Activated CD4-positive, alpha-beta T cell treated with anti-CD3 and anti-CD28 coated beads, Interleukin-2, amount 50 U/mL, for 16 hours (primary cell): ENCODE results near the gene MMP24.
A peak's percentile ranks its signal among the peaks of the same experiment; 100 is the strongest.
"Not testable (repeated sequence)": the region's sequence is repeated elsewhere in the genome, so short reads cannot be mapped to it uniquely, and the experiment has no call there.

Source experiments
- DNase-seq: peaks from one replicate; pipeline ENCODE4 v3.0.0-alpha.2; 2020

Gene MMP24

GRCh38 chr20:35295674-35296073 lies 69.2 kb downstream of the MMP24 start:
- DNase-seq: no peak

- no peak for DNase-seq
These were observed 69.6 kb downstream of the MMP24 start for GRCh38 chr20:35296101-35296554.

DNA sequence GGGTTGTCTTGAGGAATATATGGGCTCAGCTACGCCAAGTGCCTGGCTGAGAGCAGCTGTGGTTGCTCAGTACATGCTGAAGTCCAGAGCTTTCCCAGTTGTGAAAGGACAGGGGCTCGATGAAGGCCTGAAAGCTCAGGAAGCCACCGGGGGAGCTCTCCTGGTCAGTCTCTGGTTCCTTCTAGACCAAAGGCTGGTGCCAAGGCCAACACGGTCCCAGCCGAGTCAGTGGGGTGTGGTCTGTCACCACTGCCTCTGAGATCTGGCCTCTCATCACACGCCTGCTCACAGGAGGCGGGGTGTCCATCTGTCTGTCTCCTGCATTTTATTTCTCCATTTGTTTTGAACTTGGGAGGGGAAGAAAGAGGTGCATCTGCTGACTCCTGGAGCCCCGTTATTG lies 70.7 kb downstream of the MMP24 start:
- no peak for DNase-seq

DNA sequence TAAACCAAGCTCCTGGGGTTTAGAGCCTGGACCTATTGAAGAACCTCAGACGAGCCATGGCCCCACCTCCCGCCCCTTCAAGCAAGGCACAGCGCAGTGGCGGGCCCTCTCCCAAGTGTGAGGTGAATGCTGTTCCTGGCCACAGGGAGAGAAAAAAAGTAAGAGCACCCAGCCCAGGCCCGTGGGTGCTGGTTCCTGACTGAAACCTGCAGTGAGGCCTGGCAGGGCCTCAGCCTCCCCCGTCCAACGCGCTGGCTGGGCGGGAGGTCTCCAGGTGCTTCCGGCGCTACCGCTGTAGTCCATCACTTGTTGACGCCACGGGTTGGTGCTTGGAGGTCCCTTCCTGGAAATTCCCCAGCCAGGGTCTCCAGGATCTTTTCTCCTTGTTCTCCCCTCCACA lies 71.2 kb downstream of the MMP24 start:
- no peak for DNase-seq

DNA sequence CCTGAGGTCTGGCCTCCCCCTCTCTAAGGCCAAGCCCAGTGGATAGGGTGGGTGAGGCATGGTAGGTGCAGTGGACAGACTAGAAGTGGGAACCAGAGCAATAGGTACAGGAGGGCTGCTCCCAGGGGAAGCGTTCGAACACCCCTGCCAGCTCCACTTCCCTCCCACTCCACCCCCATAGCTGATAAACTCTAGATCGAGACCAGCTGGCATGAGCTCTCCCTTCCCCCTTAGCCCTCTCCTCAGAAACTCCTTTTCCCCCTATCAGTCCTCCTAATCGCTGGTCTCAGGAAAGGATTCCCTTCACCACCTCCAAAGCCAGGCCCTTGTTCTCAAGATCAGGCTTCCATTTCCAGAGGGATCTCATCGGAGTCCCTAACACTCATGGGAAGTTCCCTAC lies 71.8 kb downstream of the MMP24 start:
- DNase-seq: no peak

DNA sequence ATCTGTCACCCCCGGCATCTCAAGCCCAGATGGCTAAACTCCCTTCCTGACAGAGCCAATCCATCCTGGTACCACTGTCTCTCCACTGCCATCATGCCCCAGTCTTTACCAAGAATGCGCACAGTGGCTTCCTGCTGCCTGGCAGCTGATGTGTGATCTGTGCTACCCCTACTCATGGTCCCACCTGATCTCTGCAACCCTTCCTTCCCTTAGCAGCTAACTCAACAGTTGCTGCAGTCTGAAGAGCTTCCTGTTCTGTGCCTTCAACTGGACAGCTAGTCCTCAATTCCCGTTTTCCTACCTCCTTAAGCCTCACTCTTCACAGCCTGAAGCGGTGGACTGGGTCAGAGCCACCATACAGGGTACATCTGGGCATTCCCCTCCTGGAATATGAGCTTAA lies 73.3 kb downstream of the MMP24 start:
- DNase-seq: no peak

GRCh38 chr20:35300469-35301262 lies 74.2 kb downstream of the MMP24 start:
- DNase-seq: no peak

DNA sequence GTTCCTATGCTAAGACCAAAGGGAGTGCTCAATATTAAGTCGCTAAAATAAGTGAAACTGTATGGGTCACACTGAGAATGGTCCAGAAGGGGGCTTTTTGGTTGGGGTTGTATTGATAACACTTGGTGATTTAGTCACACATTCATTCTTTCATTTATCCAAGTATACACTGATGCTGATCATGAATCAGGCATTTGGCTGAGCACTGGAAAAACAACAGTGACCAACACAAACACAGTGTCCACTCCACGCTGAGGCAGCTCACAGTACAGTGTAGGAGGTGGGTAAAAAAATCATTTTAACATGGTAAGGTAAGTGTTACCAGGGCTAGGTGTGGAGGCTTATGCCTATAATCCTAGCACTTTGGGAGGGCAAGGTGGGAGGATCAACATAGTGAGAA lies 74.9 kb downstream of the MMP24 start:
- no peak for DNase-seq

DNA sequence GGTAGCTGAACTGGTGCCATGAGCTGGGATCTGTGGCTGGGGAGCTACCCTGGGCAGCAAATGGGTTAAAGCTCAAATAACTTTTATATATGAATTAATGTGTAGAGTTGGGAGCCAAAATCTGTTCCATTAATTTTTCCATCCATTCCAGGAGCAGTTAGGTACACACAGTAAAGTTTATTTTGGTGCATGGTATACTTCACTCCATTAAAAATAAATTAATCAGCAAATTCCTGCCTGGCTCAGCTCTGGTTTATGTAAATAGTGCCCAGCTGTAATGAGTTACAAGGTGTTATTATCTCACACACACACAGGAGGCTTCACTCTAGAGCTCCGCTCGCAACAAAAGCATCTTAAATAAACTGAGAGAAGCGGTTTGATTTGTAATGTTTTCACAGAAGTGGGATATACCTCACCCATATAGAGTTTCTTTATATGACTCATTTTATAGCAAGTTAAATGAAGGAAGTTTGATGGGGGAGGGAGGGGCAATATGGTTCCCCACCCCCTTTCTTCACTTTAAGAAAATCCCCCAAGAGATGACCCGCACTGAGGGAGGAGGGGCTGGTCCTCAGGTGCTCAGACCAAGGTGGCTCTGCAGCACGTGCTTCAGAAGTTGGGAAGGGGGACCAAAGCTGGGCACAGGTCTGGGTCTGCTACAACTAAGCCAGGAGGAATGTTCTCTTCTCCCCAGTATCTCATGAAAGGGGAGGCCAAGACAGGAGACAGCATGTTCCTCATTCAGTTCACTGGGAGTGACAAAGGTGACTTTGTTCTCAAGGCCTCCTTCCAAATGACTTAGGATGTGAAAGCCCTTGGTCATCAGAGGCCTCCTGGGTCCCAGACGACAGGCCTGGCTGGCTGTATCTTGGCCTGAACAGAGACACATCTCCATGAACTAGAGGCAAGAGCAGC lies 76.2 kb downstream of the MMP24 start:
- peak; percentile 65 for DNase-seq

- DNase-seq: no peak
These were observed 76.9 kb downstream of the MMP24 start for GRCh38 chr20:35303382-35303734.

- DNase-seq: peak; percentile 94
These were observed 77.4 kb downstream of the MMP24 start for GRCh38 chr20:35303735-35304491.

GRCh38 chr20:35304956-35305355 lies 78.5 kb downstream of the MMP24 start:
- no peak for DNase-seq

DNA sequence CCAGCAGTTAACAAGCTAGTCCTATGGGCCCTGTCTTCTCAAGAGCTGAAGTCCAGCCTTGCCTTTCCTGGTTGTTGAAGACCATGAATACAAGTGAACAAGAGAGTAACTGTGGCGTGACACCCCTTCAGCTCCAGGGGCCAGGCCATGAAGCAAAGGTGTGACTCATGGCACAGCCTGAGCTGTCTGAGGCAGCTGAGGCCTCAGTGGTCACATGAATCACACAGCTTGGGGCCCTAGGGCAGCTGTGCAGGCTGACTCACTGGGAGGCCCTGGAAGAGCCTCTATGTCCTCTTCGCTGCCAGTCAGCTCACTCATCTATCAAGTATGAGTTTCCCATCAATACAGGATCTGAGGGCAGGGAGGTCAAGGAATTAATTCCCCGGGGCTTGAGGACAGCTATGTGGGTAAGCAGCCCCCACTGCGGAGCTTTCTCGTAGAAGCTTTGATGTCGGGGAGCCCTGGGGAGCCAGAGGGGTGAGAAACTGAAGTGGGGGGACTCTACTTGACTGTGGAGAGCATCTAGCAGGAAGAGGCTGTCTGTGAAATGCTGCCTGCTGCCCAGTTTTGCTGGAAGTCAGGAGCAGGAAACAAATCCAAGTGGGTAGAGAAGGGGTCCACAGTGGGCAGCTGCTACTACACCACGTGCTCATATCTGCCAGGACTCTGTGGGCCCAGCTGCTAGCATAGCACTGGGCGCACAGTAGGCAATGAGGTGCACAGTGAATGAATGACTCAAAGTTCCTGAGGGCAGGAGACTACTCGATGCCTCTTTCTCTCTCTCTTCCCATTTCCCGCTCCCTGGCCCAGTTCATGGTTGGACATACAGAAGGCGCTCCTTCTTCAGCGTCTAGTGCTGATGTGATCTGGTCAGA lies 79.4 kb downstream of the MMP24 start:
- DNase-seq: peak; percentile 95

DNA sequence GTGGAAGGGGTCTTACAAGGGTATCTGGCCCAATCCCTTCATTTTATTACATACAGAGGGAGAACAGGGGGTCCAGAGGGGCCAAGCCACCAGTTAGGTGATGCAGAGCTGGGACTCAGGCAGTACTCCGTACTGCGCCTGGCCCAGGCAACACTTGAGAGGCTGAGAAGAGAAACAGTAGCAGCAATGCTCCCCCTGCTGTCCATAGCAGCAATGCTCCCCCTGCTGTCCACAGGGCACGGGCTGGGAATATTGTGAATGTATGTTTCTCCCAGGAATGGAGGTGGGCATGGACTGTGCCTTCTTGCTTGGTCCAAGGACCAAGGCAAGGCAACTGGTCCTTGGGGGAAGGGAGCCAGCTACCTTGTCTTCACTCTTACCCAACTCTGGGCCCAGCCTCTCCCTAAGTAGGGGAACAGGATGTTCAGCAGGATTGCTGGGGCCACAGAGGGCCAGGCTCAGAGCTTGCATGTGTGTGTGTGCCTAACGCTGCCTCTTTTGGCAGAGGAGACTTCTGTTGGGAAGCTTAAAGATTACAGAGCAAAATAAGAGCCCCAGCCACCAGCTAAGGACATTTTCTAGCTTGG lies 80.5 kb downstream of the MMP24 start:
- DNase-seq: peak; percentile 58

- no peak for DNase-seq
These were observed 81.5 kb downstream of the MMP24 start for GRCh38 chr20:35307666-35308653.

DNA sequence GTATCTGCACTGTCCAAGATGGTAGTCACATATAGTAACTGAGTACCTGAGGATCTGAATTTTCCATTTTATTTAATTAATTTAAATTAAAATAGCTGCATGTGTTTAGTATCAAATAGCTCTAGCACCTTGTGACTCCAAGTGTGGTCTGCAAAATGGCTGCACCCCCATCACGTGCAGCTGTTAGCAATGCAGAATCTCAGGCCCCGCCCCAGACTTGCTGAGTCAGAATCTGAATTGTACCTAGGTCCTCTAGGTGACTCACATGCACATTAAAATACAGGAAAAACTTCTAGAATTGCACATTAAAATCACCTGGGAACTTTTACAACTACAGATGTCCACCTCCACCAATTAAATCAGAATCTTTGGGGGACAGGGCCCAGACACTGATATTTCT lies 84.9 kb downstream of the MMP24 start:
- peak; percentile 92 for DNase-seq

DNA sequence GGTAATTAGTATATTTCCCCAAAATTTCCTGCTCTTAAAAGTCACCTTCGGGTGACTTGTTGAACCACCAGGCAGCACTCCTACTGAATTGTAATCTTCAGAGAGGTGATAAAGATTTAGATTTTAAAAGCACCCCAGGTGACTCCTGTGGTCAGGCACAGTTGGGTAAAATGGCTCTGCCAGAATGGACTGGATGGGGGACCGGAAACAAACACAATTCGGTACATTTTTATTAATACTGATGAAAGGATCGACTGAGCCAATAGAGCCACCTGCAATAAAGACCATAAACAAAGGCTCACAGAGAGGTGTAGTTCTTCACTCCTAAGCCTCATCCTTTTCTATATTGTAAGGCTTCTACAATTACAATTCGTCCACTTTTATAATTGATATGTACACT lies 85.3 kb downstream of the MMP24 start:
- no peak for DNase-seq

DNA sequence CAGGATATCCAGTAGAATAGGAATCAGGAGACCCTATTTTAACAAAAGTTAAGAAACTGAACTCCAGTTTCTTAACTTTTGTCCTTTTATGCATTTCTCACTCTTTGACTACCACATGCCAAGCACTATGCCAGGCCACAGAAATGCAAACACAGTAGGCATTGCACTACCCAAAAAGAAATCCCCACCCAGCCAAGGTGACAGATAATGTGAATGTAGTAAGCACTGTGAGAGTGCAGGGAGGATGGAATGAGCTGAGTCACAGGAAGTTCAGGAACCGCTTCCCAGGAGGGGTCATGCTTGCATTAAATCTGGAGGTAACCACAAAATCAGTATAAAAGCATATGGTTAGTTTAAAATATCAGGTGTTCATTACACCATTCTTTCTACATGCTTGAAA lies 85.8 kb downstream of the MMP24 start:
- DNase-seq: peak; percentile 86

GRCh38 chr20:35314816-35315631 lies 88.5 kb downstream of the MMP24 start:
- DNase-seq: peak; percentile 56

GRCh38 chr20:35315632-35316020 lies 89.1 kb downstream of the MMP24 start:
- not testable (repeated sequence) for DNase-seq
